Activated CD4-positive, alpha-beta T cell treated with anti-CD3 and anti-CD28 coated beads for 24 hours (primary cell): ENCODE measurements around the gene C10orf90.

Experiments used
- DNase-seq, 2 donors: peaks; one replicate each; pipeline ENCODE4 v3.0.0-alpha.2; 2020; ENCODE audit warnings: low read depth in 2 of 2

C10orf90 gene

GRCh38 chr10:126461289-126461940, 209.1 kb downstream of the C10orf90 start:
- DNase-seq, result no peak

GRCh38 chr10:126459878-126460481, 210.5 kb downstream of the C10orf90 start:
- no peak for DNase-seq

DNA sequence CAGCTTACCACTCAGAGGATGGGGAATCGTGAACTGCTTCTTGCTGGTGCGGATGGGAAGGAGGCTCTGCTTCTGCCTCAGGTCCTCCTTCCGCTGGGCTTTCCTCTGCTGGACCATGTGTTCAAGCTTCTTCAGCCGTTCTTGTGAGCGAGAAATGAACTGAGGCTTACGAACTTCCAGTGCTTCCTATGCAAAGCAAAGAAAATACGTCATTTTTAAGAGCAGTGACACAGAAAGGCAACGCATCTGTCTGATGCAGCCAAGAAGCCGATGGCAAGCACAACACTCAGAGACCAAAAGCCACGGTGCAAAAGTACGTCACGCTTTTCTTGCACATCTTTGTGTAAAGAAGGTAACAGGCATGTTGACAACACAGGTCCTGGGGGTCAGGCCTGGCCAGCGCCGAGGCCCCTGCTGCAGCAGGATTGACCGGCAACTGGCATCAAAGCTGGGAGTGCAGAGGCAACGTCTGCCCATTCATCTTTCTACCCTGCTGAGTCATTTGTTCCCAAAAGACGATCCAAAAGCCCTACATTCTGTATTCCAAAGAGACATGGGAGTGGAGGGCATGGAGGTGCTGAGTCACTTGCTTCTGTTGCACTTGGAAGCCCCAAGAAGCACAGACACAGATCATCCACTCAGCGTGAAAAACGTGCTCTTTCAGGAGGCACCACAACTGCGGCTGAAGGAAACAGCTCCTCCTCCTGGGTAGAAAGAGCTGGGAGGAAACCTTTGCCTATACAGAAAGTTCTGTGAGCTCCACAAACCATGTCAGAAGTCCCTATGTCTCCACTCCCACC, 211.3 kb downstream of the C10orf90 start:
- DNase-seq, result no peak

GRCh38 chr10:126458466-126458865, 212.0 kb downstream of the C10orf90 start:
- DNase-seq, result no peak

GRCh38 chr10:126456632-126457031, 213.9 kb downstream of the C10orf90 start:
- DNase-seq, result no peak

GRCh38 chr10:126455766-126456405, 214.6 kb downstream of the C10orf90 start:
- DNase-seq, result no peak

GRCh38 chr10:126455036-126455765, 215.3 kb downstream of the C10orf90 start:
- DNase-seq, result no peak

DNA sequence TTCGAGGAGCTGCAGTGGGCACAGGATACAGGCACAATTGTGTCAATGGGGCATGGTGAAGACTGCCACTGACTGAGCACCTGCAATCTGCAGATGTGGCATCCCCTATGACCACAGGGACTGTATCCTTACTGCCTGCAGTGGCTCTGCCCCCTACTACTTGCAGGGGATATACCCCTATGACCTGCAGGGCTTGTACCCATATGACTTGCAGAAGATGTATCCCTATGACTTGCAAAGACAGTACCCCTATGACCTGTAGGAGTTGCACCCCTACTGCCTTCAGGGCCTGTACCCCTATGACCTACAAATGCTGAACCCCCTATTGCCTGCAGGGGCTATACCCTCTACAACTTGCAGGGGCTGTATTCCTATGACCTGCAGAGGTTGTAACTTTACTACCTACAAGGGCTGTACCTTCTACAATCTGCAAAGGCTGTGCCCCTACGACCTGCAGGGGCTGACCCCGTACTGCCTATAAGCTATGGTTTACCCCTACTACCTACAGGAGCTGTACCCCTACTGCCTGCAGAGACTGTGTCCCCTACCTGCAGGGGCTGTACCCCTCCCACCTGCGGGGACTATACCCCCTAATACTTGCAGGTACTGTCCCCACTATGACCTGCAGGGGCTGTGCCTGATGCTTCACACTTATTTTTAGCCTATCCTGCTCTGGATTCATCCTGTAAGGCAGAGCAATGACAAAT, 216.3 kb downstream of the C10orf90 start:
- DNase-seq, result no peak

GRCh38 chr10:126452245-126452644, 218.2 kb downstream of the C10orf90 start:
- DNase-seq, result no peak

- no peak for DNase-seq
Observed at GRCh38 chr10:126448091-126448490, 222.4 kb downstream of the C10orf90 start.

- no peak for DNase-seq
Observed at GRCh38 chr10:126439942-126440341, 230.6 kb downstream of the C10orf90 start.

- no peak for DNase-seq
Observed at GRCh38 chr10:126438407-126438783, 232.1 kb downstream of the C10orf90 start.

- DNase-seq, result no peak
Observed at GRCh38 chr10:126437635-126438406, 232.7 kb downstream of the C10orf90 start.

DNA sequence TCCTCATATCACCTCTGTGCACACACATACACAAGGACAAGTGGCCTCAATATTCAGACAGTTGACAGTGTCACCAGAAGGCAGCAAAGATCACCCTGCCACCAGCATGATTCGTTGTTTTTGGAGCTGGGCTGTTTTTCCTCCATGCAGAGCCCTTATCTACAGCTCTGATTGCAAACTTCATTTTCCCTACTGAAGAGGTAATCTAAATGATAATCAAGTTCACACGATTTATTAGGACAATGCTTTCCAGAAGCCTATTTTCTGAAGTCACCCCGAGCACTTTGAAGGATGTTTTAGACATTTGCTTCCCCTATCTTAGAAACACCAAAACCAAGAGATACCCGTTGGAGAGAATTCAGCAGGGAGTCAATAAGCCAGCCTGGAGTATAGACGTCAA, 236.3 kb downstream of the C10orf90 start:
- DNase-seq, result no peak

GRCh38 chr10:126433351-126433750, 237.1 kb downstream of the C10orf90 start:
- no peak for DNase-seq

GRCh38 chr10:126432507-126432906, 238.0 kb downstream of the C10orf90 start:
- DNase-seq, result no peak

- no peak for DNase-seq
Observed at GRCh38 chr10:126431816-126432215, 238.7 kb downstream of the C10orf90 start.

- no peak for DNase-seq
Observed at GRCh38 chr10:126430512-126430911, 240.0 kb downstream of the C10orf90 start.

GRCh38 chr10:126429275-126429674, 241.2 kb downstream of the C10orf90 start:
- DNase-seq, result no peak

GRCh38 chr10:126425489-126426065, 244.9 kb downstream of the C10orf90 start:
- DNase-seq, result no peak
